ENCODE data around the gene ADARB2. TPM values are rescaled to one million over a fixed set of nuclear protein-coding genes. Genes with fewer than 3 reads are reported as not detected.
"Not testable (repeated sequence)": the region's sequence is repeated elsewhere in the genome, so short reads cannot be mapped to it uniquely, and the experiment has no call there.

The ADARB2 gene
- total RNA-seq, 4 donors from 2014 or later: 0.13 to 6.1 (median 0.57) TPM

GRCh38 chr10:1416456-1417037 lies 320.8 kb downstream of the ADARB2 start:
- TF ChIP-seq, protein P1, sequence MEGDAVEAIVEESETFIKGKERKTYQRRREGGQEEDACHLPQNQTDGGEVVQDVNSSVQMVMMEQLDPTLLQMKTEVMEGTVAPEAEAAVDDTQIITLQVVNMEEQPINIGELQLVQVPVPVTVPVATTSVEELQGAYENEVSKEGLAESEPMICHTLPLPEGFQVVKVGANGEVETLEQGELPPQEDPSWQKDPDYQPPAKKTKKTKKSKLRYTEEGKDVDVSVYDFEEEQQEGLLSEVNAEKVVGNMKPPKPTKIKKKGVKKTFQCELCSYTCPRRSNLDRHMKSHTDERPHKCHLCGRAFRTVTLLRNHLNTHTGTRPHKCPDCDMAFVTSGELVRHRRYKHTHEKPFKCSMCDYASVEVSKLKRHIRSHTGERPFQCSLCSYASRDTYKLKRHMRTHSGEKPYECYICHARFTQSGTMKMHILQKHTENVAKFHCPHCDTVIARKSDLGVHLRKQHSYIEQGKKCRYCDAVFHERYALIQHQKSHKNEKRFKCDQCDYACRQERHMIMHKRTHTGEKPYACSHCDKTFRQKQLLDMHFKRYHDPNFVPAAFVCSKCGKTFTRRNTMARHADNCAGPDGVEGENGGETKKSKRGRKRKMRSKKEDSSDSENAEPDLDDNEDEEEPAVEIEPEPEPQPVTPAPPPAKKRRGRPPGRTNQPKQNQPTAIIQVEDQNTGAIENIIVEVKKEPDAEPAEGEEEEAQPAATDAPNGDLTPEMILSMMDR (IDR thresholded peaks at IDR 0.05): no peak
- no peak for ATAC-seq (ENCODE audit: low FRiP score)
- no peak for DNase-seq (ENCODE audit: low spot score)

GRCh38 chr10:1414893-1415292 lies 322.4 kb downstream of the ADARB2 start:
- DNase-seq (ENCODE audit: low spot score) (no peak), ATAC-seq (ENCODE audit: low FRiP score) (no peak)
- TF ChIP-seq, protein P1 (IDR thresholded peaks at IDR 0.05): no peak

DNA sequence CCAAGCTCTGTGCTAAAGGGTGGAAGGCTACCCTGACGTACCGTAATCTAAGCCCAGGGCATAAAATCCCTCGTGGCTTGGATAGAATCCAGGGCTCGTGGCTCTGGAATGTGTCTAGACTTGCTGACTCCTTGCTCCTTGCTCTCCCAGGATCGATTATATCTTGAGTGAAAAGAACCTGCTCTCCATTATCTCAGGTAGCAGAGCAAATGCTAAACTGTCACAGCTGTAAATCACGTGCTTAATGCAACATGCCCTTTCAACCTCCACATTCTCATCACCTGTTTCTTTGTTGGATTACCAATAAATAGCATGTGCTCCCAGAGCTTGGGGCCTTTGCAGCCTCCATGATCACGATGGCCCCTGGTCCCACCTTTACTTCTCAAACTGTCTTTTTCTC lies 323.0 kb downstream of the ADARB2 start:
- ATAC-seq (ENCODE audit: low FRiP score); DNase-seq (ENCODE audit: low spot score): not testable (repeated sequence)

DNA sequence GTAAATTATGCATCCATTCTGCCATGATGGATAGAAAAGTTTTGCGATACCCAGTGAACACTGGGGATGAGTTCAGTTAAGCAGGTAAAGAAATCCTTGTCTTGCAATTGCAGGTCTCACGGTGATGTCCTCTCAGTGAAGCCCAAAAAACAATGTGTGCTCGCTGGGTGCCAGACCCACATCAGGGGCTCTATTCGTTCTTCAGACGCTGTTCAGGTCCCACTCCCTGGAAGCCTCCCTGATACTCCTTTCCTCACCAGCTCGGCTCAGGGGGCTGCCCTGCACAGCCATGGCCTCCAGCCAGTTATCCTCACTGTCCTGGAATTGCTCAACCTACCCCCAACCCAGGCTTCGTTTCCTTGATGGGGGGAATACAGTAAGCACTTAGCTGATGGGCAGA lies 323.5 kb downstream of the ADARB2 start:
- DNase-seq (ENCODE audit: low spot score): no peak
- ATAC-seq (ENCODE audit: low FRiP score): no peak
- TF ChIP-seq, protein P1 (IDR thresholded peaks at IDR 0.05): no peak

DNA sequence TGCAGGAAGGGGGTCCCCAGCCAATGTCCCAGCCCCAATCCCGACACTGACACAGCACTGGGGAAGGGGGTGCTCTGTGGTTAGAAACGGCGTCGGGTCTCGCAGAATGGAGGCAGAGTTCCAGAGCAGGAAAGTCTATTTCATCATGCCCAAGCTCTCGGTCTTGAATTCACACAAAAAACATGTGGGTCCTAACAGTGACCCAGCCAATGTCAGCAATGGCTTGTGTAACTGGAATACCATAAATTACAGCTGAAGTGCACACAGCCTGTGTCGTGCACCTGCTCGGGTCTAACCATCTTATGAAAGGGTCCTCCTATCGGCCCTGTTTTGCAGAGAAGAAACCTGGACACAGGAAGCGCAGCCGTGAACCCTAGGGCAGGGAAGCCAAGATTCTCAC lies 324.1 kb downstream of the ADARB2 start:
- TF ChIP-seq, protein P1 (IDR thresholded peaks at IDR 0.05): no peak
- no peak for ATAC-seq (ENCODE audit: low FRiP score)
- no peak for DNase-seq (ENCODE audit: low spot score)

DNA sequence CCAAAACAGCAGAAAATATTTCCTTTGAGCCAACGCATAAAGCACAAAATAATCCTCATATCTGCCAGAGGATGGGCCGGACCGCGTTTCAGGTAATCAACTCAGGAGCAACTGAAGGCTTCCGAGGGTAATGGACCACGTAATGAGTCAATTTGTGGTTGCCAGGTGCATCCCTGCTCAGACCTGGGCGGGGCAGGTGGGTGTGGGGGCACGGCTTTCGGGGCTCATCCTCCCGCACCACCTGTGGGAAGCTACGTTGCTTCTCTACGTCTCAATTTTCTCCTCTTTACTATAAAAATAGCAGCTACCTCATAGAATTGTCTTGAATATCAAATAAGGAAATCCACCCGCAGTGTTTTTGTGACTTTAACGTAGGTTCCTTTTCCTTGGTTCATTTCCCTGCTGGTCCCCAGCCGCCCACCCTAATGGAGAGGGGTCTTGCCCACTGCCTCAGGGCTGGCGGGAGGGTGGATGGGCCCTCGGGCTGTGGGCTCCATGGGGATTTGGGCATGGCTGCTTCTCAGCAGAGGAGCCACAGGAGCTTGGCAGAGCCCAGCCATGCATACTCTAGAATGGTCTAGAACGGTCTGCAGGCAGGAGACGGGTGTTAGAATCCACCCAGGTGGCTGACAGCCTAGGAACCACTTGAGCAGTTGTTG lies 324.7 kb downstream of the ADARB2 start:
- TF ChIP-seq, protein P1 (IDR thresholded peaks at IDR 0.05): no peak
- ATAC-seq (ENCODE audit: low FRiP score): no peak
- DNase-seq (ENCODE audit: low spot score): no peak

- no peak for DNase-seq (ENCODE audit: low spot score)
- TF ChIP-seq, protein P1 (IDR thresholded peaks at IDR 0.05): no peak
These were observed 325.4 kb downstream of the ADARB2 start for GRCh38 chr10:1411956-1412355.

More at GRCh38 chr10:1411956-1412355, 325.4 kb downstream of the ADARB2 start:
- no peak for ATAC-seq (ENCODE audit: low FRiP score)
